ENCODE results near the gene HLF.

DNA sequence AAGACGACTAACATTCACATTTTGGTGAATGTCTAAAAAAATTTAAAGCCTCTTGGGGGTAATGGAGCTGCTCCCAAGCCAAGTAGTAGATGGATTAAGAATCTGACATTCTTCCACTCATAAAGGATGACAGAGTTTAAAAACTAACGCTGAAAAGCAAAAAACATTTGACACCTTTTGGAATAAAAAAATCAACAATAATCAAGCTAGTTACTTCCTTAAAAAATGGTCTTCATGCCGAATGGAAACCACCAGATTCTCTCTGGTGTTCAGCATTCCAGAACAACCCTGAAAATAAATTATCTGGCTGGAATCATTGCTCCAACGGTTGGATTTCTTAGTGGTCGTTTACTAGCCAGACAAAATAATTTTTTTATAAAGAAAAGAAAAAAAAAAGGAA is 18.0 kb downstream of the HLF start:
- TF ChIP-seq, protein P1, sequence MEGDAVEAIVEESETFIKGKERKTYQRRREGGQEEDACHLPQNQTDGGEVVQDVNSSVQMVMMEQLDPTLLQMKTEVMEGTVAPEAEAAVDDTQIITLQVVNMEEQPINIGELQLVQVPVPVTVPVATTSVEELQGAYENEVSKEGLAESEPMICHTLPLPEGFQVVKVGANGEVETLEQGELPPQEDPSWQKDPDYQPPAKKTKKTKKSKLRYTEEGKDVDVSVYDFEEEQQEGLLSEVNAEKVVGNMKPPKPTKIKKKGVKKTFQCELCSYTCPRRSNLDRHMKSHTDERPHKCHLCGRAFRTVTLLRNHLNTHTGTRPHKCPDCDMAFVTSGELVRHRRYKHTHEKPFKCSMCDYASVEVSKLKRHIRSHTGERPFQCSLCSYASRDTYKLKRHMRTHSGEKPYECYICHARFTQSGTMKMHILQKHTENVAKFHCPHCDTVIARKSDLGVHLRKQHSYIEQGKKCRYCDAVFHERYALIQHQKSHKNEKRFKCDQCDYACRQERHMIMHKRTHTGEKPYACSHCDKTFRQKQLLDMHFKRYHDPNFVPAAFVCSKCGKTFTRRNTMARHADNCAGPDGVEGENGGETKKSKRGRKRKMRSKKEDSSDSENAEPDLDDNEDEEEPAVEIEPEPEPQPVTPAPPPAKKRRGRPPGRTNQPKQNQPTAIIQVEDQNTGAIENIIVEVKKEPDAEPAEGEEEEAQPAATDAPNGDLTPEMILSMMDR (IDR thresholded peaks at IDR 0.05): no peak
- TF ChIP-seq POLR2A (IDR thresholded peaks at IDR 0.05): no peak
- no peak for TF ChIP-seq POLR2AphosphoS5 (IDR thresholded peaks at IDR 0.05)
- no peak for TF ChIP-seq EP300 (IDR thresholded peaks at IDR 0.05; ENCODE audit: low read depth)
